Medulla oblongata (tissue), 1 donor: ENCODE measurements around the gene PIGT.

Experiments used
- DNase-seq: peaks from one replicate; pipeline ENCODE4 v3.0.0-alpha.2; 2015; ENCODE audit errors: extremely low spot score

PIGT gene

GRCh38 chr20:45415822-45416637, at the start of gene PIGT:
TSS of gene PIGT (plus strand) at chr20:45416141. CDS start at chr20:45416157, 16 bp downstream.
- DNase-seq: peak; percentile 94

- DNase-seq: no peak
Measured at GRCh38 chr20:45366192-45366591, 49.7 kb upstream of the PIGT start.

- DNase-seq: no peak
Measured at GRCh38 chr20:45366631-45367030, 49.3 kb upstream of the PIGT start.

- no peak for DNase-seq
Measured at GRCh38 chr20:45367126-45367525, 48.8 kb upstream of the PIGT start.

- peak; percentile 73 for DNase-seq
Measured at GRCh38 chr20:45368221-45368980, 47.5 kb upstream of the PIGT start.

GRCh38 chr20:45370571-45371160, 45.3 kb upstream of the PIGT start:
- DNase-seq: no peak

GRCh38 chr20:45372241-45372640, 43.7 kb upstream of the PIGT start:
- no peak for DNase-seq

- DNase-seq: peak; percentile 70
Measured at GRCh38 chr20:45372646-45373352, 43.1 kb upstream of the PIGT start.

- DNase-seq: peak; percentile 96
Measured at GRCh38 chr20:45373353-45374100, 42.4 kb upstream of the PIGT start.

- DNase-seq: no peak
Measured at GRCh38 chr20:45374101-45374467, 41.9 kb upstream of the PIGT start.

GRCh38 chr20:45374966-45375365, 41.0 kb upstream of the PIGT start:
- DNase-seq: no peak

- DNase-seq: no peak
Measured at GRCh38 chr20:45377269-45377668, 38.7 kb upstream of the PIGT start.

- peak; percentile 80 for DNase-seq
Measured at GRCh38 chr20:45378191-45378590, 37.8 kb upstream of the PIGT start, which contains the start of gene TP53TG5. TSS of gene TP53TG5 (minus strand) at chr20:45378325. CDS start at chr20:45378236, 89 bp downstream.

GRCh38 chr20:45387274-45387673, 28.7 kb upstream of the PIGT start:
- no peak for DNase-seq

GRCh38 chr20:45390931-45391330, 25.0 kb upstream of the PIGT start:
- no peak for DNase-seq

GRCh38 chr20:45391559-45391958, 24.4 kb upstream of the PIGT start:
- no peak for DNase-seq

- peak; percentile 55 for DNase-seq
Measured at GRCh38 chr20:45392733-45393132, 23.2 kb upstream of the PIGT start.

GRCh38 chr20:45394221-45395113, 21.5 kb upstream of the PIGT start:
- no peak for DNase-seq

- DNase-seq: no peak
Measured at GRCh38 chr20:45395114-45395415, 20.9 kb upstream of the PIGT start.

- no peak for DNase-seq
Measured at GRCh38 chr20:45399018-45399417, 16.9 kb upstream of the PIGT start.
